Uterus (tissue), 4 donors: ENCODE measurements around the gene FNTB. TPM values are rescaled to one million over a fixed set of nuclear protein-coding genes. Genes with fewer than 3 reads are reported as not detected.

Experiments
- DNase-seq, 2 donors: peaks; one replicate each; pipeline ENCODE4 v3.0.0-alpha.2; 2019 to 2020
- H3K27ac ChIP-seq, 2 donors: fragments of 200-600 bp; sonication (generic); 1 replicate in 1 of 2; 2 replicates in 1 of 2; pipeline ENCODE4 v1.5.1; 2016 to 2018
- H3K27me3 ChIP-seq, 2 donors: fragments of 200-600 bp; sonication (generic); one replicate each; pipeline ENCODE4 v1.5.1; 2018 to 2019; ENCODE audit warnings: control low read depth in 1 of 2
- H3K36me3 ChIP-seq, 2 donors: fragments of 200-600 bp; sonication (generic); one replicate each; pipeline ENCODE4 v1.5.1; 2019; ENCODE audit warnings: control low read depth in 1 of 2
- H3K4me1 ChIP-seq, 2 donors: fragments of 200-600 bp; sonication (generic); one replicate each; pipeline ENCODE4 v1.5.1; 2018 to 2019; ENCODE audit warnings: control low read depth in 1 of 2
- H3K4me3 ChIP-seq, 2 donors: fragments of 200-600 bp; sonication (generic); 1 replicate in 1 of 2; 2 replicates in 1 of 2; pipeline ENCODE4 v1.5.1; 2018 to 2019; ENCODE audit warnings: mild to moderate bottlenecking in 1 of 2
- H3K9me3 ChIP-seq, 2 donors: fragments of 200-600 bp; sonication (generic); one replicate each; pipeline ENCODE4 v1.5.1; 2019; ENCODE audit warnings: control low read depth in 1 of 2
- CTCF ChIP-seq, 4 experiments: fragments of 200-600 bp in 2 of 4; fragments of 450-650 bp in 2 of 4; sonication (generic) in 2 of 4; IDR thresholded peaks; one replicate each; pipeline ENCODE4 v1.5.1; 2016 to 2019; ENCODE audit warnings: antibody characterized with exemption in 4 of 4, mild to moderate bottlenecking in 2 of 4, moderate library complexity in 1 of 4
- POLR2A ChIP-seq, 2 donors: fragments of 450-650 bp; IDR thresholded peaks; one replicate each; pipeline ENCODE4 v1.6.1; 2016; ENCODE audit warnings: antibody characterized with exemption in 2 of 2, mild to moderate bottlenecking in 1 of 2, moderate library complexity in 1 of 2
- intact Hi-C: fragments of 100-400 bp; cut with DNase I; formaldehyde crosslinking; loops from one replicate; pipeline ENCODE4 v1.15.1; 2023; ENCODE audit warnings: low total_unique reads
- total RNA-seq, 4 donors: library from RNA; depleted of rRNA in 3 of 4; stranded (reverse); fragments of >200 nt in 3 of 4; gene quantifications; one replicate each; pipeline versions ENCODE4 v1.1.0 to v1.2.4, GENCODE V29; 2014 to 2023
- donor health status: DM: yes; HTN: yes; CAD: no.

FNTB gene
- total RNA-seq, 4 donors from 2014 or later: 7.4 to 29.7 (median 20.4) TPM

GRCh38 chr14:65052832-65053231 lies 66.1 kb downstream of the FNTB start:
- Histone ChIP-seq H3K36me3 (no peaks in the 10 kb centered on the region), H3K27me3 (no peaks in the 10 kb centered on the region), H3K4me1 (no peaks in the 10 kb centered on the region), H3K4me3 (no peak overlapping the region), H3K27ac (no peak overlapping the region), H3K9me3 (no peaks in the 10 kb centered on the region)
- intact Hi-C loops: no loop called here
- TF ChIP-seq POLR2A (IDR thresholded peaks at IDR 0.05) (no peak), CTCF (IDR thresholded peaks at IDR 0.05) (no peak)
- DNase-seq: no peak

GRCh38 chr14:65053466-65053865 lies 66.8 kb downstream of the FNTB start:
- TF ChIP-seq POLR2A (IDR thresholded peaks at IDR 0.05) (no peak), CTCF (IDR thresholded peaks at IDR 0.05) (no peak)
- DNase-seq: no peak
- no peaks in the 10 kb centered on the region for H3K4me1 ChIP-seq
- intact Hi-C loops: no loop called here
- H3K36me3 ChIP-seq: no peaks in the 10 kb centered on the region
- no peaks in the 10 kb centered on the region for H3K9me3 ChIP-seq
- no peak overlapping the region for H3K4me3 ChIP-seq
- H3K27ac ChIP-seq: no peak overlapping the region
- H3K27me3 ChIP-seq: no peaks in the 10 kb centered on the region

GRCh38 chr14:65054471-65055085 lies 67.9 kb downstream of the FNTB start:
- intact Hi-C loops: no loop called here

GRCh38 chr14:65057695-65058094 lies 71.0 kb downstream of the FNTB start:
- H3K9me3 ChIP-seq: no peaks in the 10 kb centered on the region
- no peaks in the 10 kb centered on the region for H3K36me3 ChIP-seq
- H3K27me3 ChIP-seq: no peaks in the 10 kb centered on the region
- intact Hi-C loops: no loop called here
- TF ChIP-seq CTCF (IDR thresholded peaks at IDR 0.05): no peak
- TF ChIP-seq POLR2A (IDR thresholded peaks at IDR 0.05): no peak
- H3K4me1 ChIP-seq: no peaks in the 10 kb centered on the region
- no peak for DNase-seq
- no peak overlapping the region for H3K4me3 ChIP-seq
- H3K27ac ChIP-seq: no peak overlapping the region

More at GRCh38 chr14:65054471-65055085, 67.9 kb downstream of the FNTB start:
- Histone ChIP-seq H3K27me3 (no peaks in the 10 kb centered on the region), H3K27ac (no peak overlapping the region), H3K4me1 (no peaks in the 10 kb centered on the region), H3K36me3 (no peaks in the 10 kb centered on the region), H3K9me3 (no peaks in the 10 kb centered on the region), H3K4me3 (no peak overlapping the region)
- no peak for DNase-seq
- TF ChIP-seq CTCF (IDR thresholded peaks at IDR 0.05) (no peak), POLR2A (IDR thresholded peaks at IDR 0.05) (no peak)

GRCh38 chr14:65062096-65063075 lies 75.7 kb downstream of the FNTB start:
- H3K36me3 ChIP-seq: no peaks in the 10 kb centered on the region
- intact Hi-C loops: no loop called here
- no peak for DNase-seq

More at GRCh38 chr14:65062096-65063075, 75.7 kb downstream of the FNTB start:
- no peak overlapping the region for H3K4me3 ChIP-seq
- no peak overlapping the region for H3K27ac ChIP-seq
- TF ChIP-seq POLR2A (IDR thresholded peaks at IDR 0.05): no peak
- TF ChIP-seq CTCF (IDR thresholded peaks at IDR 0.05): no peak
- H3K9me3 ChIP-seq: no peaks in the 10 kb centered on the region
- no peaks in the 10 kb centered on the region for H3K27me3 ChIP-seq
- no peaks in the 10 kb centered on the region for H3K4me1 ChIP-seq
